UCSD-AML1 (cell line): ENCODE results near the gene SDF2L1.
"Not testable (repeated sequence)": the region's sequence is repeated elsewhere in the genome, so short reads cannot be mapped to it uniquely, and the experiment has no call there.

Experiments
- DNase-seq: peaks from one replicate; lab custom pipeline; 2025; ENCODE audit not compliant: unreplicated experiment; lab: John Stamatoyannopoulos, UW

SDF2L1 gene

DNA sequence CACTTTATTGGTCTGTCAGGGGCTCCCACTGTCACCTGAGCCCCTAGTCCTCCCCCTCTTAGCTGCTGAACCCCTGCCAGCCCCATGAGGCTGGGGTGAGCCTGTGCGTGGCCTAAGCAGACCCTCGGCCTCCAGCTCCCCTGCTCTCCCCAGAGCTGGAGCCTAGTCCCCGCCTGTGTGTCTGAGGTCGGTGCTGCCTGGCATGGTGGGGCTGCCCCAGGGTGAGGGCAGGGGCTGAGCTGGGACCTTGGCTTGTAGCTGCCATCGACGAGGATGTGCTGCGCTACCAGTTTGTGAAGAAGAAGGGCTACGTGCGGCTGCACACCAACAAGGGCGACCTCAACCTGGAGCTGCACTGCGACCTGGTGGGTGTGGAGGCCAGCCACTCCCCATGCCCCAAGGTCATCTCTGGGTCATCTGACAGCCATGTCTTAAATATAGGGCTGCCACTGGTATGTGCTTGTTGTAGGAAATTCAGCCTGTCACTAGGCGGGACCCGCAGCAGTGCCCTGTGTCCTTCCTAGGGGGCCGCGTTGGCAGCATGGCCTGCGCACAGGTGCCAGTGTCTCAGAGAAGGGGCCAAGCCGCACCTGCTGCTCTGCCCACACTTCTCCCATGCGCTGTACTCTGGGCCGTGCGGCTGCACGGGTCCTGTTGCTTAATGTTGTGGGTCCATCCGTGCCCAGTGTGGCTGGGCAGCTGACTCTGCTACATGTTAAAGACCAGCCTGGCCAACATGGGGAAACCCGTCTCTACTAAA, 44.7 kb downstream of the SDF2L1 start:
- no peak for DNase-seq

DNA sequence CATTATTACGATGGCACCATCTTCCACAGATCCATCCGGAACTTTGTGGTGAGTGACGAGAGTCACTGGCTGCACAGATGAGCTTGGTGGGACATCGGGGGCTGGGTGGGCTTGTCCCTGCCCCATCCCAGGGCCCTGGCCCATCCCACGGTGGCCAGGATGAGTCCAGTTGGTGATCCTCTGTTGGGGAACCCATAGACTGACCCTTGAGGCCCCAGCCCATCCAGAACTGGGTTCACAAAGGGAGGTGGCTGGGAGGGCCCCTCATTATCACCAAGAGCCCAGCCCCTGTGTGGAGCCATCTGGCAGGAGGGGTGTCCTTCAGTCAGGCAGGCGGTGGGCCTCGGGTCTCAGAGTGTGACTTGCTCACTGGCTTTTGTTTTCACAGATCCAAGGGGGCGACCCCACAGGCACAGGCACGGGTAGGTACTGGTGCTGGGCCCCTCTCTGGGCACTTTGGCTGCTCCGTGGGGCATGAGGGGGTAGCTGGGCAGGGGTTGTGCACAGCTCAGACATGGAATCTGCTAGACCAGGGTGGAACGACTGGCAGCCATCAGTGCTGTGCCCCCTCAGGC, 45.7 kb downstream of the SDF2L1 start:
- no peak for DNase-seq

DNA sequence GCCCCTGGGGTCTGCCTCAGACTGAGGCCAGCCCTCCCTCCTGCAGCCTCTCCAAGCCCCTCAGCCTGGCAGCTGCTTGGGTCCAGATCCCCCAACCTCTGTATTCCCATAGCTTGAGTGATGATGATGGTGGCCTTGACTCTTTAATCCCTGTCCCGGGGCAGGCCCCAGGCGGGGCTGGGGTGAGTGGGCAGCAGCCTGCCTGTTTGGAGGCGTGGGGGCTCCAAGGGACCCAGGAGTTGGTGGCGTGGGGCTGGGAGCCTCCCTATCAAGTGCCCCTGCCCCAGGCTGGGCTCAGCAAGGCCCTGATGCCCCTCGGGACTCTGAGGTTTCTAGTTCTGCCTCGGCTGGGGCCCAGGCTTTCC, 46.2 kb downstream of the SDF2L1 start:
- DNase-seq = no peak

DNA sequence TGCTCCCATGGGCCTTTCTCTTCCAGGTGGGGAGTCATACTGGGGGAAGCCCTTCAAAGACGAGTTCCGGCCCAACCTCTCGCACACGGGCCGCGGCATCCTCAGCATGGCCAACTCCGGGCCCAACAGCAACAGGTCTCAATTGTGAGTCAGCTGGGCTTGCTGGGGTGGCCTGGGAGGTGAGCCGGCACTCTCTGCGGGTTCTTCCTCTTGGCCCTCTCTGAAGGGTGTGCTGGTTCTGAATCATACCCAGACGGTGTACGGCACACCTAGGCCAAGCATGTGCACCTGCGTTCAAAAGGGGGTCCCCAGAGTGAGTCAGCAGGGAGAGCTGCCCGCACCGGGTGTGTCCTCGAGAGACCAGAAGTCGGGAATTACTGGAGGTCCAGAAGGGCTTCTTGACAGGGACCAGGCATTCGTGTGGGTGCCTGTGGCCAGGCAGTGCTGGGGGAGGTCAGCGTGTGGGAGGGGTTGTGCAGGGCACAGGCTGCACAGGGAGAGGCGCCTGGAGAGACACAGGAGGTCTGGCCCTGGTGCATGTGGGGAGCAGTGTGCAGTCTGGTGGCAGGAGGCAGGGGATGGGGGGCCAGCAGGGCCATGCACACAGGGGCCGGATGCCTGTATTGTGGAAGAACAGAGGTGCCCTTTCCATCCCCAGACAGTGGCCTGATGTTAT, 46.7 kb downstream of the SDF2L1 start:
- no peak for DNase-seq

DNA sequence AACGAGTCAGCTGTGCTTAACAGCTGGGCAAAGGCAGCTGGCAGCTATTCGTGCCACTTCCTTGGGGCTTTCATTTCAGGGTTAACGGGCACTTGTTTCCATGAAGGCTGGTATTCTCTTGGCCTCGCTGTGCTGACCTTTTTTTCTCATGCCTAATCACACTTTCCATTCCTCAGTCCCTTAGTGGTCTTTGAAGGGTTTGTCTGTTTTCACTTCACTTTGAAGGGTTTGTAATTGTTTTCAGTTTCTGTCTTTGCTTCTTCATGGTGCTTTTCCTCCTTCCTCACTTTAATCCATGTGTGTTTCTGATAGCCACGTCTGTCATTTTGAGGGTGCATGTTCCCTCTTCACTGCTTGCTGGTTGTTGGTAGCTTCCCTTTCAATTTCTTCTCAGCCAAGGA, 48.3 kb downstream of the SDF2L1 start:
- no peak for DNase-seq

DNA sequence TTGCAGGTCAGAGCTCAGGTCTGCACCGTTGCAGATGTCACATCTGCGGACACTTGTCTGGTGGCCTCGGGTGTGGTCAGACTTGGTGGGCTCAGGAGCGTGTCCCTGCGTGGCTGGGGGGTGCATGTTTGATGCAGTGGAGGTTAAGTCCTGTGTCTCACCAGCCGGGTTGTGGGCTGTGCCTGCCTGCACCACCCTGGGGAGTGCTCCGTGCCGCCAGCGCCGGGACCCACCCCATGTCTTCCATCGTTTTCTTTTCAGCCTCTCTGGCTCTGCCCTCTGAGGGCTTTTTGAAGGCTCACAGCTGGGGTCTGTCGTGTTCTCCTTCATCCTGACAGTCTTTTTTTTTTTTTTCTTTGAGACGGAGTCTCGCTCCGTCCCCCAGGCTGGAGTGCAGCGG, 49.7 kb downstream of the SDF2L1 start:
- no peak for DNase-seq

DNA sequence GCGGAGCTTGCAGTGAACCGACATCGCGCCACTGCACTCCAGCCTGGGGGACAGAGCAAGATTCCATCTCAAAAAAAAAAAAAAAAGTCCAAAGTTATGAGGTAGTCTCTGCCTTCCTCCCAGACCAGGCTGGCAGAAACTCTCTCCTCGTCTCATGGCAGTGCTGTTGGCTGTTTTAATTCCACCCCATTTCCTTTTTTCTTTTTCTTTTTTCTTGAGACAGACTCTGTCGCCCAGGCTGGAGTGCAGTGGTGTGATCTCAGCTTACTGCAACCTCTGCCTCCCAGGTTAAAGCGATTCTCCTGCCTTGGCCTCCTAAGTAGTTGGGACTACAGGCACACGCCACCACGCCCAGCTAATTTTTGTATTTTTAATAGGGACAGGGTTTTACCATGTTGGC, 50.8 kb downstream of the SDF2L1 start:
- not testable (repeated sequence) for DNase-seq

DNA sequence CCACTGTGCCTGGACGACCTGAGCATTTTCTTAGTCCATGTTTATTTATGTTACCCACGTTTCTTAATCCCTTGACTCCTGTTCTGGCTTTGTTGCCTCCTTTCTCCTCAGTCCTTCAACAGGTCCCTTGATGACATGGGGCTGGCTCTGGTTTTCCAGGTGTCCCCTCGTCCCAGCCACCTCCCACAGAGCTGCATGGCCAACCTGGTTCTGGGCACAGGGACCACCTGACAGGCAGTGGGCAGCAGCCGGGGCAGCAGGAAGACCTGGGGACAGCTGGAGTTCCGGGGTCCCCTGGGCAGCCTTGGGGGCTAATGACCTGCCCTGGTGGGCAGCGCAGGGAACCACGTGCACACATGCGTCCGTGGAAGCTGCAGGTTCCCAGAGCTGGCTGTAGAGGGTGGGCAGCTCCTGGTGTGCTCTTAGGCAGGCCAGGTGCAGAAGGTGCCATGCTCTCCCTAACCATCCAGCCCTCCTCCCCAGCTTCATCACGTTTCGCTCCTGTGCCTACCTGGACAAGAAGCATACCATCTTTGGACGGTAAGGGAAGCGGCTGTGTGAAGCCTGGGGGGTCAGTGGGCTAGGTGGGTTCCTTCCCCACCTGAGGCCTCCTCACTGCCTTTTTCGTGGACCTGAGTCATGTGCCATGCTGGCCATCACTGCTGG, 51.4 kb downstream of the SDF2L1 start:
- DNase-seq = no peak
